ENCODE measurements around the gene PTGDS.
"Not testable (repeated sequence)": the region's sequence is repeated elsewhere in the genome, so short reads cannot be mapped to it uniquely, and the experiment has no call there.

PTGDS gene

DNA sequence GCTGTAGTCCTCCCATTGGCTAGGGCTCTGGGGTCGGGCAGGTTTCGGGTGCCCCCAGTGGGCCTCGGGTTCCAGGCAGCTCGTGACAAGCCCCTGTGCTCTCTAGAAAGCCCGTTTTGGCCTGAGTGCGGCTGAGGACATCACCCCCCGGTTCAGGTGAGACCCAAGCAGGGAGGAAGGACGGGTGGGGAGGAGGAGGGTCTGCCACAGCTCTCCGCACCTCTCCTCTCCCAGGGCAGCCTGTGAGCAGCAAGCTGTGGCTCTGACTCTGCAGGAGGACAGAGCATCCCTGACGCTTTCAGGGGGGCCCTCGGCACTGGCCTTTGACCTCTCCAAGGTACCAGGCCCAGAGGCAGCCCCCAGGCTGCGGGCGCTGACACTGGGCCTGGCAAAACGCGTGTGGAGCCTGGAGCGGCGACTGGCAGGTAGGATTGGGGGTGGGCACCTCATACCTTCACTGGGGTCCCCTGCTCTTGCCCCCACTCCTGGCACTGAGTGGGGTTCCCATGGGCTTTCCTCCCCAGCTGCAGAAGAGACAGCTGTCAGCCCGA is 15.6 kb downstream of the PTGDS start:
- no peak for DNase-seq

DNA sequence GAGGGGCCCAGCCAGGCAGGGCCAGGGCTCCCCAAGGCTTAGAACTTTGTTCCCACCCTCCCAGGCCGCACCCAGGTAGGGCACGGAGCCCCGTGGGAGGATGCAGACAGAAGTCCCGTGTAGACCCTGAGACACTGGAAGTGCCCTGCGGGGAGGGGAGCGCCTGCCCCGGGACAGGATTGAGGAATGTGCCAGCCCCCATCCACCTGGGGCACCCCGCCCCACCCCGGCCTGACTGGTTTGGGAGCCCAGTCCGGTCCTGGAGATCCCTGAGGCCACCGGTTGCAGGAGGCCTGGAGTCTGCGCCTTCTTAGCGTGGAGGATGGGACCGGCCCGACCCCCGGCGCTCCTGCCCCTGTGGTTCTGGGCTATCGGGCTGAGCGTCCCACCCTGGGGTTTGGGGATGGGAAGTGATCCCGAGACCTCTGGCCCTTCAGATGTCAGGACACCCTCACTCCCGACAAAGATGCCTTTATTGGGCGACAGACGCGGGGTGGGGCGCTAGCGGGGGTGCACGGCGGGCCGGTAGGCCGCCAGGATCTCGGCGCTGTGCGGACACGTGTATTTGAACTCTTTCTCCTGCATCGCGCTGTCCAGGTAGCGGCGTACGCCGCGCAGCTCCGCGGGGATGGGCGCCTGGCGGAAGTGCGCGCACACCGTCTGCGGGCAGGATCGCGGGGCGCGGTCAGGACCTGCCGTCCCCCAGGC is 17.0 kb downstream of the PTGDS start:
- no peak for DNase-seq

DNA sequence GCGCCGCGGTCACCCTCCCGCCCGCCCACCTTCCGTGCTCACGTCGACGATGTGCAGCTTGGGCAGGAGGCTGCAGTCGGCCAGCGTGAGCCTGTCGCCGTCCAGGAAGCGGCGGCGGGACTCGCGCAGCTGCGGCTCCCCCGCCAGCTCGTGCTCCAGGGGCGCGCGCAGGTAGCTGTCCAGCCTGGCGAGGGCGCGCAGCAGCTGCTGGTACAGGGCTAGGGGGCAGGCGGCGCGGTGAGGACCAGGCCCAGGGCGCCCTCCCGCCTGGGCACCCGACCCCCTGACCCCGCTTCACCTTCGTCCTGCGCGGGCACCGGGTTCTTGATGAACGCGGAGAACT is 17.6 kb downstream of the PTGDS start:
- DNase-seq = no peak

DNA sequence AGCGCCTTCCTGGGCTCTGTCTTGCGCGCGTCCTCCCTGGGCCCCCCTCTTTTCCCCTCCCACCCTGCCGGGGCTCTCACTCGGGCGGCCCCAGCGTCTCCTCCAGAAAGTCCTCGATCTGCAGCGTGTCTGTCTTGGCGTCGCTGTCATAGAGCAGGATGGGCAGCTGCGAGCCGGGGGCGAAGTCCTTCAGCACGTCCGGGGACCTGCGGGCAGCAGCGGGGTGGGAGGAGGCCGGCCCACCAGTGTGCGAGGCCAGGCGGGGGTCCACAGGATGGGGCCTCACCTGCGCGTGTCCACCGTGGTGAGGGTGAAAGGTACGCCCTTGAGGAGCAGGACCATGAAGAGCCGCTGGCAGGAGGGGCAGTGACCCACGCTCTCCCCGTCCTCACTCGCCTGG is 18.1 kb downstream of the PTGDS start:
- DNase-seq = no peak

DNA sequence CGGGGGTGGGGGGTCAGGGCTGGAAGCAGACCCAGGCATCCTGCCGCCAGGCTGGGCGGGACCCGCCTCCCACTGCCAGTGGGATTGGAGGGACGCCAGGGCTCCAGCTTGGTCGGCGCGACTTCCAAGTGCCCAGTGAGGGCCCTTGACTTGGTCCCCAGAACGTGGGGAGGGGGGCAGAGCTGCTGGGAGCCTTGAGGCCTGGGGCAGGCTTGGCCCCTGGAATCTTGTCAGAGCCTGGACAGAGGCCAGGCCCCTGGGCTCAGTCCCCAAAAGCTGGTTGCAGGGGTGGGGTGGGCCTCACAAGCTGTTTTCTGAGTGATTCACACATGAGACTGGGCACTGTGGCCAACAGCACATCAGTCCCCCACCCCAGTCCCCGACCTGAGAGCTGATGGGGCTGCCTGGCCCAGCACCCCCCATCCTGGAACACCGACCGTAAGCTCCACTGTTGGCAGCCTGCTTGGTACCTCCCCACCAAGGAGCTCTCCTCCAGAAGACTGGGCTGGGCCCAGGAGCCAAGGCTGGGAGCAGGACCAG is 18.5 kb downstream of the PTGDS start:
- DNase-seq = no peak

DNA sequence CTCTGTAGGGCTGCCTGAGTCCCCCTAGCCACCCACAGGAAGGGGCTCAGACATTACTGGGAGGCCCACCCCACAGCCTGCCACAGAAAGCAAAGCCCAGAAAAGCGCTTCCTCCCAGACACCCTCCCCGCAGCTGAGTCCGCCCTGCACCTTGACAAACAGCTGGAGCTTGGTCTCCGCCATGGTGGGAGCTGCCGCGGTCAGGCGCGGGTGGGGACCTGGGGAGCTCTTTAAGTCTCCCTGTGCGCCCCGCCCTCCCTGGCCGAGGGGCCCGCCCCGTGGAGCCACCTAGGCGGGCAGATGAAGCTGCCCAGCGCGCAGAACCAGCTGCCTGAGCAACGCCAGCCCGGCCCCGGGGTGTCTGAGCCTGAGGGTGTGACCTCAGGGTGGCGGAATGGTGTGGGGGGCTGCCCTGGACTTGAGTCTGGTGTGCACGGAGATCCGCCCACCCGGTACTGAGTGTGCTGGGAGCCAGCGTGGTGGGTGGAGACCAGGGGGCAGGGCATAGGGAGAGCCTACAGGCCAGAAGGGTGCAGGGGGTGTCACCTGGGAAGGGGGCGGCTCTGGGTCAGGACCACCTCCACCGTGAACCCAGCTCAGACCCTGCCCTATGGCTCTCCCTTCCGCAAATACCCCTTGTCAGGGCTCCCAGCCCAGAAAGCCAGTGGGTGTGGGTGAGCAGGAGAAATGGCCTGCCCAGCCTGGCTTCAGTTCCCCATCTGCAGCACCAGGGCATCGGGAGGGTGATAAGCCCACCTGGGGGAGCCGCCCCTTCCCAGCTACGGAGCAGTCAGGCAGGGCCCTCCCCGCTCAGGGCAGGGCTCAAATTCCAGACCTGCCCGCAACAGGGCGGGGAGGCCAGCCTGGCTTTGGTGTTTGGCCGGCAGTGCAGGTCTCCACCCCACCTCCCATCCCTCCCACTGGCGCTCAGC is 19.3 kb downstream of the PTGDS start, which contains the start of gene CLIC3:
Gene CLIC3 (minus strand): TSS at position 208 of the 932 bp plus-strand sequence. CDS start 25 bp downstream, at position 183.
- peak; percentile 65 for DNase-seq

DNA sequence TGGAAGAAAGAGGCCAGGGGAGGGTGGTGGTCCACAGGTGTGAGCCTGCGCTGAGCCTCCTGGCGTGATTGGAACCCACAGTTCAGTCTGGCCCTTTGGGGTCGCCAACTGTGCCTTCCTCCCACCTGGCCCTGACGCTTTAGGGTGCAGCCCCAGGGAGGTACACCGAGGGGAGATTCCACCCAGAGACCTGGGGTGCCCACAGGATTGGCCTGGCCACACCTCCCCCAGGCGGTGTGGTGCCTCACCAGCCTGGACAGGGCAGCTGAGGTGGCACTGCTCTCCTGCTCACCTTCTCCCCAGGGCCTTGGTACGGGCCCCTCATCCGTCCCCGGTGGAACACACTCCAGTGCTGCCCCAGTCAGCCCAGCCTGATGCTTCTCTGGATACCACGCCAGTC is 20.1 kb downstream of the PTGDS start:
- DNase-seq = no peak

DNA sequence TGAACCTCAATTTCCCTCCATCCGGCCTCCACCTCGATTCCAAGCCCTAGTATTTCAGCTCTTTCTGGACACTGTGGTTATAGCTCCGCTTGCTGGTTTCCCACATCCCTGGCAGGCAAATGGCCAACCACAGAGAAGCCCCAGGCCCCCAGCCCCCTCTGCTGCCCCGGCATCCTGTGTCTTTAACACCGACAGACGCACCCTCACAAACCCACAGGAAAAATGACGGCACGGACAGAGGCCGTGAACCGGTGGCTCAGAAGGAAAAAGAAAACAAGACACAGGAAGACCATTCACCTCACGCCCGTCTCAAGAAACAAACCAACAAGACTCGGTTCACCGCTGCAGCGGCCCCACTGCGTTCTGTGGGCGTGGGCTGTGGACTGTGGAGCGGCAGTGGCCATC is 20.5 kb downstream of the PTGDS start:
- peak; percentile 30 for DNase-seq

DNA sequence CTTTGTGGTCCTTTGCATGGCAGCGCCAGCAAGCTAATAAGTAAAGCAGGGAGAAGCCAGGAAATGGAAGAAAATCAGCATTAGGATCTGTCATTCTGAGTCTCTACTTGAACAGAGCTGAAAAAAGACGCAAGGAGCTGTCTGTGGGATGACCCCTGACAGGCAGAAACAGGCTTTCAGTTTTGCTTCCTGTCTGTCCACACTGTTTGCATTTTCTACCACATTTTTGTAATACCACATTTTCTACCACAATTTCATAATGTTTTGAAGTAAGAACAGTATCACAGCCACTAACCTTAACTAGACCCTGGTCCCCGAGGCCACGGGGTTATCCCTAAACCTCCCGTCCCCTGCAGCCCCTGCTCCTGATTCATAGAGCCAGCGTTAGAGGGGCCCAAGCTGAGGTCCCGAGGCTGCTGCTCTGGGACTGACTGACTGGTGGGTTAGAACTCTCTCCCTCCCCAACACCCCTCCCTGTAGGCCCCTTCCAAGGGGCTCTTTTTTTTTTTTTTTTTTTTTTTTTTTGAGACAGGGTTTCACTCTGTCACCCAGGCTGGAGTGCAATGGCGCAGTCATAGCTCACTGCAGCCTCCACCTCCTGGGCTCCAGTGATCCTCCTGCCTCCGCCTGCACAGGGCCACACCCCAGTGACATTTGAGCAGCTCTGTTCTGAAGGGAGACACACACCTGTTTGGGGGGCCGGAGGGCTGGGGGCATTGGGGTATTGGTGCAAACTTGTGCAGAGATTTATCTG is 23.1 kb downstream of the PTGDS start:
- DNase-seq = no peak

DNA sequence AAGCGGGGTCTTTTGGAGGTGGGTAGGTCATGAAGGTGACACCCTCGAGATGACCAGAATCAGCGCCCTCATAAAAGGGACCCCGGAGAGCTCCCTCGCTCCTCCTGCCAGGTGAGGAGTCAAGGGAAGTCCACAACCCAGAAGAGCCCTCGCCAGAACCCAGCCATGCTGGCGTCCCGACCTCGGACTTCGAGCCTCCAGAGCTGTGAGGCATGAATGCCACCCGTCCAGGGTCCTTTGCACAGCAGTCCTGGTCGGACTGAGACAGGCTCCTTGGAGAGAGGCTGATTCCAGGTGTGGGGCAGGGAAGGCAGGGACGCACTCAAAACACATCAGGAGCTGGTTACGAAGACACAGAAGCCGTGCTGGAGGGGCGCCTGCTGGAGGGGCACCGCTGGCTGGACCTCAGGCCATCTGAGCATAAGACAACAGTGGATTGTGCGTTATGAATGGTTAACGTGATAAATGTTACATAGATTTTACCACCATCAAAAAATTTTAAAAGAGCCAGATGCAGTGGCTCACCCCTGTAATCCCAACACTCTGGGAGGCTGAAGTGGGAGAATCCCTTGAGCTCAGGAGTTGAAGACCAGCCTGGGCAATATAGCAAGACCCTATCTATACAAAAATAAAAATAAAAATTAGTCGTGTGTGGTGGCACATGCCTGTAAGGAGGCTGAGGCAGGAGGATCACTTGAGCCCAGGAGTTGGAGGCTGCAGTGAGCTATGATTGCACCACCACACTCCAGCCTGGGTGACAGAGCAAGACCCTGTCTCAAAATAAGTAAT is 24.7 kb downstream of the PTGDS start:
- no peak for DNase-seq

DNA sequence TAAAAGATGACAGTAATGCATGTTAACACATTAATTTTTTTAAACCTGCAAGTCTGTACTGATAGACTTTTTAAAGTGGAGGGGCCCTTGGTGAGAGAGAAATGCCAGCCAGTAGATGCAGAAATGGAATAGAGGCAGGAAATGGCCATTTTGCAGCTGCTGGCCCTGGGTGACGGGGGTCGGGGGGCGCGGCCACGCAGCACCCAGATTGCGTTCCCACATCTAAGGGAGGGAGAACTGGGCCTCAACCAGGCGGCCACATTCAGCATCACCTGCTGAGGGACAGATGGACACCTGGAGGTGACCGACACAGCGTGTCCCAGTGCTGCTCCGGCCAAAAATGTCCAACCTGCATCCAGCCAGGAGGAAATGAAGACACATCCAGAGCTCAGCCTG is 25.3 kb downstream of the PTGDS start:
- DNase-seq = no peak

DNA sequence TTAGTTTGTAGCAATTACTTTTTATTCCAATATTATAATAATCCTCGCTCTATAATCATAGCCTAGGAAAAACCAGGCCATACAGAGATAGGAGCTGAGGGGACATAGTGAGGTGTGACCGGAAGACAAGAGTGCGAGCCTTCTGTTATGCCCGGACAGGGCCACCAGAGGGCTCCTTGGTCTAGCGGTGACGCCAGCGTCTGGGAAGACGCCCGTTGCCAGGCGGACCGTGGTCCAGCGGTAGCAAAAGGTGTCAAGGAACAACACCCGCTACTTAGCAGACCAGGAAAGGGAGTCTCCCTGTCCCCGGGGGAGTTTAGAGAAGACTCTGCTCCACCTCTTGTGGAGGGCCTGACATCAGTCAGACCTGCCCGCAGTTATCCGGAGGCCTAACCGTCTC is 27.0 kb downstream of the PTGDS start:
- DNase-seq = not testable (repeated sequence)

DNA sequence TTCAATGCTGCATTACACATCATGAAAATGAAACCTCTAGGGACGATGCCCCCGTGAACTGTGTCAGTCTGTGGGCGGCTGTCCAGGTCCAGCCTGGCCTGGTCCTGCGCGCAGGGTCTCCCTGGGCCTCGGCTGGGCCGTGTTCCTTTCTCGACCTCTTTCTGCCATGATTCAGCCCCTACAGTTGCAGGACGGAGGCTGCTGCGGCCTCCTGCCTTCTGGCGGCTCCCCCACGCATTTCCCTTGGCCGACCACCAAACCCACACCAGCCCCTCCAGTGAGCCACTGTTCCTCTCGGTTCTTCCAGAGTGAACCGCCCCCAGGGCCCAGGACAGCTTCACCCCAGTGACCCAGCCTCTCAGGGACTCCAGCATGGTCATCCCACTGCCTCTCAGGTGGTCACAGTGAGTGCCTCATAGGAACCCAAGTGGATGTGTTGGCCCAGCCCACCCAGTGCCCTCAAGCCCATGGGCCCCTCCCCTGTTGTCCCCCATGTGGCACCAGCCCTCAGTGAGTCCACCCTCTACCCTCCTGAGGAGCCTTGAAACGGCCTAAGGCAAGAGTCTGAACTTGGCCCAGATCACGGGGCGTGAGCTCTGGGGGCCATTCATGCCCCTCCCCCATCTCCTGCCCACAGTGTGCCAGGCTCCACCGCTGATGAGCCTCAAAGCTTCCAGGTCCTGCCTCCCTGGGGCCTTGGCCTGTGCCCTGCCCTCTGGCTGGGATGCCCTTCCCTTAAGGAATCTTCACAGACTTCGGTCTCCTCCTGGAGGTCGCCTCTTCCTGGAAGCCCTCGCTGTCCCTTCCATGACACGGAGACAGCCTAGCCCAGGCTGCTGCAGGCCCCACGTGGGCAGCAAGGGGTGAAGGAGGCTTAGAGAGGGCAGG is 29.1 kb downstream of the PTGDS start:
- DNase-seq = no peak

DNA sequence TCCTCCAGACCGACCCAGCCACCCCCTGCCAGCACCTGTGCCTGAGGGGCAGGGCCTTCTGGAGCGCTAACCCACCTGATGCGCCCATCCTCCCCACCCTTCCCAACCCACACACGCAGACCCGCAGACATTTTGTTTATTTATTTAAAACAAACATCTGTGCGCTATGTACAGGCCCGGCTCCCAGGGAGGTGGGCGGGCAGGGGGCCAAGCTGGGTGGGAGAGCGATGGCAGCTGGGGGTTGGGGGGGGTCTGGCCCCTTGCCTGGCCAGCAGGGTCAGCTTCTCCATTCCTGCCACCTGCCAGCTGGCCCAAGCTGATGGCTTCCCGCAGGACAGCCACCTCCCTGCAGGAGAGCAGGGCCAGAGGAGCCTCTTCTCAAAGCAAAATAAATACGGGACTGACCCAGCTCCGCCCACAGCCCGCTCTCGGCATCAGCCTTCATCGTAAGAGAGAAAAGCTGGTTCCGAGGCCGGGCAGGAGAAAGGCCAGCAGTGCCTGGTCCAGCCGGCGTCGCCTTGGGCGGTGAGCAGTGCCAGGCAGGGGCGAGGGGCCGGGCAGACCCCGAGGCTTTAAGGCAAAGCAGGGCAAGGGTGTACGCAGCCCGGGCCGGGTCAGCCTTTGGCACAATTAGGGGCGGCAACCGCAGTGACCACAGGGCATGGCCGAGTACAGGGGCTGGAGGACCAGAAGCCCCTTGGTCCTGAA is 30.0 kb downstream of the PTGDS start:
- no peak for DNase-seq

DNA sequence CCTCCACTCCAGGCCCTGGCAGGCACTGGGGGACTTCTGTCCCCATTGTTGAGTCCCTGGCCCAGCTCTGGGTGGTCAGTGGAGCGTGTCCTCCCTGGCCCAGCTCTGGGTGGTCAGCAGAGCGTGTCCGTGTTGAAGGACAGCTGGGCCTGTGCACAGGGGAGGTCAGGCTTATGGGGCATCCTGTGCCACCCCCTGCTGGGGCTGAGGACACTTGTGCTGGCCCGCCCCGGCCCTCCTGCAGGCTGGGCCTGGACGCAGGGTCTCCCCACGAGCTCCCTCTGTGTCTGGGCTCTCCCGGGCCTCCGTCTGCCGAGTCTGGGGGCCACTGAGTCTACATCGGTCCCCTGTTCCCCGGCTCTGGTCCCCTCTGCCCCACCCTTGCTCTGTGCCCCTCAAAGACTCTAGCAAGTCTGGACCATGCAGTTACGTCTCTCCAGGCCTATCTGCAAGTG is 30.5 kb downstream of the PTGDS start:
- DNase-seq = no peak

DNA sequence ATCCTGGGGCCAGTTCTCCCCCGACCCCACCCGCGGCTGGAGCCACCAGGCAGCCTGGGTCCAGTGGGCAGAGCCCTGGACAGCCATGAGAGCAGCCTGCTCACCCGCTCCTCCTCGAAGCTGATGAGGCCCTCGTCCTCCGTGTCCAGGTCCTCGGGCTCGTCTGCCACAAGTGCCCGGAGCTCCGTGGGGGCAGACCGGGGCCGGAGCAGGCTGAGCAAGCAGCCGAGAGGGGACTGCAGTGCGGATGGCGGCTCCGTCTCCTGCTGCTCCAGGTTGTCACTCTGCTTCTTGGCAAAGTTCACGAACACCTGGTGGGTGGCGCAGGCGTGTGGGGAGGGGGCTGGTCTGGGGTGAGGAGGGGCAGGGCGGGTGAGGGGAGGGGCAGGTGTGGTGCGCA is 31.0 kb downstream of the PTGDS start:
- no peak for DNase-seq

DNA sequence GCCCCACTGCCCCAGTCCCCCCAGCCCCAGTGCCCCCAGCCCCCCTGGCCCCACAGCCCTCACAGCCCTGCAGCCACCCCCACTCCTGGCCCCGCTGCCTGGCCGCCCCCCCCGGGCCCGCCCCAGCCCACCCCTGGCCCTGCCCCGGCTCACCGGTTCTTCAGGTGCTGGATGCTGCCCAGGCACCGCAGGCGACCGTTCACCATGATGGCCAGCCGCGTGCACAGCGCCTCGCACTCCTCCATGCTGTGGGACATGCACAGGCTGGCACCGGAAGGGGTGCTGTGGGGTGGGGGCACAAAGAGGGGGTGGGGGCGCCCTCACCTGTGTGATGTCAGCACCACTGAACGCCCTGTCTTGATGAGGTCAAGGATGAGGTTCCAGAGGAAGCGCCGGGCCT is 31.9 kb downstream of the PTGDS start:
- DNase-seq = no peak

DNA sequence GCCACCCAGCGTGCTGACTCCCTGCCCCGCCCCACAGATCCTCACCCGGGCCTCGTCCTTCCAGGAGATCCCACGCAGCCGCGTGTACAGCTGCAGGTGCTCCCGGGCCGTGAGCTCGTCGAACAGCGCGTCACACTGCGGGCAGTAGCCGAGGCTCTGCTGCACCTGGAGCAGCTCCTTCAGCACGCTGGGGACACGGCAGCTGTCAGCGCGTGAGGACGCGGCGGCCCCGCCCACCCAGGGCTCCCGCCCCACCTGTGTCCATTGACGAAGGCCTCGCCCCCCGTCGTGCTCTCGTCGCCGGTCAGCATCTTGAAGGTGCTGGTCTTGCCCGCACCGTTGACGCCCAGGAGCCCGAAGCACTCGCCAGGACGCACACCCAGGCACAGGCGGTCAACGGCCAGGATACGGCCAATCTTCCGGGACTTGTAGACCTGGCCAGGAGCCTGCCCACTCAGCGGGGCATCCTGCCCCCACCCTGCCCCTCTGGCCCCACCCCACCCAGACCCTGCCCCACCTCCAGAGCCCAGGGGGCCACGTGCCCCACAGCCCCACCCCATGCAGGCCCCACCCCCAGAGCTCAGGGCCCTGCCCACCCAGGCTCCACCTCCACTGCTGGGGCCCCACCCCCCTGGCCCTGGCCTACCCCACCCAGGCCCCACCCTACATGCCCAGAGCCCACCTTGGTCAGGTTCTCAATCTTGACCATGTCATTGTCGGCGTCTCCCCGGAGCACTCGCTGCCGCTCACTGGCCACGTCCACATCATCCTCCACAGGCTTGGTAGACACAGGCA is 32.8 kb downstream of the PTGDS start:
- DNase-seq = no peak

DNA sequence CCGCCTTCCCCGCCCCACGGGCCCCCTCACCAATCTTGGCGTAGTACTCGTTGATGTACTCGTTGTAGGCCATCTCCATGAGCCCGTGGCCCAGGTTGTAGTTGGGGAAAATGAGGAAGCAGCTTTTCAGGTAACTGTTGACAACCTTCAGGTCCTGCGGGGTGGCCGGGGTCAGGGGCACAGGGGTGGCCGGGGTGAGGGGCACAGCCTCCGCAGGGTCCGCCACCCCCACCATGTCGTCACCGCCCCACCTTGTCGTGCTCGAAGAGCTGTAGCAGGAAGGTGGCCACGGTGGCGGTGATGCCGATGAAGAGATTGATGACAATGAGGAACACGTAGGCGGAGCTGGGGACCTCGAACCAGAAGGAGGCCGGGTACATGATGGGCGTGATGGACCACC is 33.9 kb downstream of the PTGDS start:
- no peak for DNase-seq

Measured in NCI-H82 (cell line).